ENCODE results near the gene BIRC2.

The BIRC2 gene

DNA sequence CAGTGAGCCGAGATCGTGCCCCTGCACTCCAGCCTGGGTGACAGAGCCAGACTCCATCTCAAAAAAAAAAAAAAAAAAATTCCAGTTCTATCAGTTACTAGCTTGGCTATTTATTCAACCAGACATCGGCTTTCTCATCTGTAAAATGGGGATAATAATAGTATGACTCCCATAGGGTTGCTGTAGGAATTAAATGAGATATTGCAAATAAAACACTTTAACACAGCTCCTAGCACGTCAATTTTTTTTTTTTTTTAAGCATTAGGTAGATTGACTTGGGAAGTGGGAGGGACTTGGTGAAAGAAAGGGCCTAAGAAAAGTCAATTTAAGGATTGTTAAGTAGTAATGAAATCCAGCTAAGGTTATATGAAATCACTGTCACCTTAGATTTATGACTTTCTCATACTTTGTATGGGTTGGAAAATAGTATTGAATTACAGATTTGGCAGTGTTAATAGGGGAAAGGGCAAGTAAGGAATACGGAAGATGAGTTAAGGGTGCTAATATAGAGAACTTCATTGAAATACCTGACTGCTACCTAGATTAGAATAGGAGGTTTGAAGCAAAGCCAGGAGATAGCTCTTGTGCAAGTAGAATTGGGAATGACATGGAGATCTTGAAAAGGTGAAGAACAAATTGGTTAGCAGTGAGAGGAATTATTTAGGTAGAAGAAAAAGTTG, 28.8 kb downstream of the BIRC2 start:
- no peak for DNase-seq (ENCODE audit: low read depth in 2 of 2)

DNA sequence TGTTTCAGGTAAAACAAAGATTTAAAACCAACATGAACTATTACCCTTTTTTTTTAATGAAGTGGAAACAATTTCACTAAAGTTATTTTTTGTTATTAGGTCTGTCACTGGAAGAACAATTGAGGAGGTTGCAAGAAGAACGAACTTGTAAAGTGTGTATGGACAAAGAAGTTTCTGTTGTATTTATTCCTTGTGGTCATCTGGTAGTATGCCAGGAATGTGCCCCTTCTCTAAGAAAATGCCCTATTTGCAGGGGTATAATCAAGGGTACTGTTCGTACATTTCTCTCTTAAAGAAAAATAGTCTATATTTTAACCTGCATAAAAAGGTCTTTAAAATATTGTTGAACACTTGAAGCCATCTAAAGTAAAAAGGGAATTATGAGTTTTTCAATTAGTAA, 30.9 kb downstream of the BIRC2 start:
- DNase-seq (ENCODE audit: low read depth in 2 of 2): no peak

GRCh38 chr11:102378818-102379217, 31.8 kb downstream of the BIRC2 start:
- no peak for DNase-seq (ENCODE audit: low read depth in 2 of 2)

- no peak for DNase-seq (ENCODE audit: low read depth in 2 of 2)
These were observed 35.4 kb downstream of the BIRC2 start for GRCh38 chr11:102382384-102382783.

DNA sequence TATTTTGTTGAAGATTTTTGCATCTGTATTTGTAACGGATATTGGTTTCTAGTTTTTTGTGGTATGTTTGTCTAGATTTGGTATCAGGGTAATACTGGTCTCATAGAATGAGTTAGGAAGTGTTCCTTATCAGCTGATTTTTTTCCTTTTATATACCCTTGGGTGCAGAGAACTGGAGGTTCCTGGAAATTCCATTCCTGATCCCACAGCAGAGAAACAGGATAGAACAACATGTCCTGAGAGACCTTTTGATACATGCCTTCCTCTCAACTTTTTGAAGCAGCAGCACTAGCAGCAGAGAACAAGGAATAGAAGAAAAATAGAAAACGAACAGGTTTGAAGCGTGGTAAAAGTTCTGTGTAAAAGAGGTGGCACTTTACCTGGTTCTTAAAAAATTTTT, 36.8 kb downstream of the BIRC2 start:
- DNase-seq (ENCODE audit: low read depth in 2 of 2): no peak

- DNase-seq (ENCODE audit: low read depth in 2 of 2): no peak
These were observed 37.5 kb downstream of the BIRC2 start for GRCh38 chr11:102384419-102385079.

DNA sequence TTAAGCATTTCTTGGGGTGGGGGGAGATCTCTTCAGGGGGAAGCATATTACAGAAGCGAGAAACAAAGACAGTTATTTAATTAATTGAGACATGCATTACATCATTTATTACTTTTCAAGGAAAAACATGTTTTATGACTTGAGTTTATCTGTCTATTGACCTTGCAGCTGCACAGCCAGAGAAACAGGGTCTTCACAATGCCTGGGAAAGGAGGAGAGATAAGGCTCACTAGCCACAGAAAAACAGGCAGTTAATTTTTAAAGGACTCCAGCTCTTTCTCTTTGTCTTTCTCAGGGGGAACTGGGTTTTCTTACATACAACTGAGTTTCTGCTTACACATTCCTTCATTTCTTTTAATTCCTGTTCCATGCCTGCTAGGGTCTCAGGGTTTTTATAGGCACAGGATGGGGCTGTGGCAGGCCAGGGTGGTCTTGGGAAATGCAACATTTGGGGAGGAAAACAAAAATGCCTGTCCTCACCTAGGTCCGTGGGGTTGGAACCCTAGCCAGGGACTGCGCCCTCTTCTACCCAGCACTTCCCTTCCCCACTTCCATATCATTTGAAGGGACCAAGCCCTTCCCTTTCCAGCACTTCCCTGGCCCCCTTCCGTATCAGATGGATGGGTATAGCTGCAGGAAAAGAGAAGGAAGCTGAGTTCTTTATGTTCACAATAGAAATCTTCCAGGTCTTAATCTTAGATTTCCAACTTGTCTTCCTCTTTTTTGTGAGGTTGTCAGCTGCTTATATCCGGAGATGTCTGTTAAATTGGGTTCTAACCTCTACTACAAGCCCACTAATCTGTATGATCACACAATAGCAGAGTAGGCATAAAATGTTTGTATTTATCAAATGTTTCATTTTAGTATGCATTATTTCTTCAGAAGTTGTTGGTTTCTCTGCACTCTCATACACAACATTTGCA, 38.3 kb downstream of the BIRC2 start:
- no peak for DNase-seq (ENCODE audit: low read depth in 2 of 2)

DNA sequence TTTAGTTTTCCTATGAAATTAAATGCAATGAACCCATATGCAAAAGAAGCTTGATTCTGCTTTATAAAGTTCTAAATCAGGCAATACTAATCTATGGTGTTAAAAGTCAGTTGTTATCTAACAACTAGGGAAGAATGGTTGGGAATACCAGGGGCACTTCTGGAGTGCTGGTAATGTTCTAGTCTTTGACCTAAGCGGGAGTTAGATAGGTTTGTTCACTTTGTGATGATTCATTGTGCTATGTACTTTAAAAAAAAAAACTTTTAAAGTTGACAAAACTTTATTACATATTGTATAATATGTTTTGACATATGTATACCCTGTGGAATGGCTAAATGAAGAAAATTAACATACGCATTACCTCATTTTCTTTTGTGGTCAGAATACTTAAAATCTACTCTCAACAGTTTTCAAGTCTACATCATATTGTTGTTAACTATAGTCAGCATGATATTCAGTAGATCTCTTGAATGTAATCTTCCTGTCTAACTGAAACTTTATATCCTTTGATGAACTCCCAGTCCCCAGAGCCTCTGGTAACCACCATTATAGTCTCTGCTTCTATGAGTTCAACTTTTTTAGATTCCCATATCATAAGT, 39.2 kb downstream of the BIRC2 start:
- DNase-seq (ENCODE audit: low read depth in 2 of 2): no peak

DNA sequence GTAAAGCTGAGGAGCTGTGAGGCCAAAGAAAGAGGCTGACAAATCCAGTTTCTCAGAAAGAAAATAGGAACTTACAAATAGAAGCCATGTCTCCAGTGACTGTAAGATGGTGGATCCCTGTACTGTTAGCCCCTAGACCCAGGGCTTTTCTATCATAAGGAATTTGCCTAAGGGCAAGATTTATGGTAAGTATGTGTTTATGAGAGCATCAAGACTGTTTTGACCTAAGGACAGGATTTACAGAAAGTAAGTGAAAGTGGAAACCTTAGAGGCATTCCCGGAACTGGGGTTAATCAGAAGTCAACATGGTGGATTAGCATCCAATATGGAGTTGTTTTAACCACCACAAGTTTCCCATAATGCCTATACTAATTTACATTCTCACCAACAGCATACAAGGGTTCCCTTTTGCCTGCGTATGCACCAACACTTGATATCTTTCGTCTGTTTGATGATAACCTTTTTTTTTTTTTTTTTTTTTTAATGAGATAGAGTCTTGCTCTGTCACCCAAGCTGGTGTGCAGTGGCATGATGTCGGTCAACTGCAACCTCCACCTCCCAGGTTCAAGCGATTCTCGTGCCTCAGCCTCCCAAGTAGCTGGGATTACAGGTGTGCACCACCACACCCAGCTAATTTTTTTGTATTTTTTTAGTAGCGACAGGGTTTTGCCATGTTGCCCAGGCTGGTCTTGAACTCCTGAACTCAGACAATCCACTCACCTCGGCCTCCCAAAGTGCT, 40.2 kb downstream of the BIRC2 start:
- DNase-seq (ENCODE audit: low read depth in 2 of 2): no peak

DNA sequence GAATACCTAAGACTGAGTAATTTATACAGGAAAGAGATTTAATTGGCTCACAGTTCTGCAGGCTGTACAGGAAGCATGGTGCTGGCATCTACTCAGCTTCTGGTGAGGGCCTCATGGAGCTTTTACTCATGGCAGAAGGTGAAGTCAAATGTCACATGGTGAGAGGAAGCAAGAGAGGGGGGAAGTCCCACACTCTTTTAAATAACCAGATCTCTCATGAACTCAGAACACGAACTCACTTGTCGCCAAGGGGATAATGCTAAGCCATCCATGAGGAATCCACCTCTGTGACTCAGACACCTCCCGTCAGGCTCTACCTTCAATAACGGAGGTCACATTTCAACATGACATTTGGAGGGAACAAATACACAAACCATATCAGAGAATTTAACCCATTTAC, 42.2 kb downstream of the BIRC2 start:
- DNase-seq (ENCODE audit: low read depth in 2 of 2): no peak

GRCh38 chr11:102390667-102391465, 43.9 kb downstream of the BIRC2 start:
- peak; percentile 20 to 24 for DNase-seq (ENCODE audit: low read depth in 2 of 2)

DNA sequence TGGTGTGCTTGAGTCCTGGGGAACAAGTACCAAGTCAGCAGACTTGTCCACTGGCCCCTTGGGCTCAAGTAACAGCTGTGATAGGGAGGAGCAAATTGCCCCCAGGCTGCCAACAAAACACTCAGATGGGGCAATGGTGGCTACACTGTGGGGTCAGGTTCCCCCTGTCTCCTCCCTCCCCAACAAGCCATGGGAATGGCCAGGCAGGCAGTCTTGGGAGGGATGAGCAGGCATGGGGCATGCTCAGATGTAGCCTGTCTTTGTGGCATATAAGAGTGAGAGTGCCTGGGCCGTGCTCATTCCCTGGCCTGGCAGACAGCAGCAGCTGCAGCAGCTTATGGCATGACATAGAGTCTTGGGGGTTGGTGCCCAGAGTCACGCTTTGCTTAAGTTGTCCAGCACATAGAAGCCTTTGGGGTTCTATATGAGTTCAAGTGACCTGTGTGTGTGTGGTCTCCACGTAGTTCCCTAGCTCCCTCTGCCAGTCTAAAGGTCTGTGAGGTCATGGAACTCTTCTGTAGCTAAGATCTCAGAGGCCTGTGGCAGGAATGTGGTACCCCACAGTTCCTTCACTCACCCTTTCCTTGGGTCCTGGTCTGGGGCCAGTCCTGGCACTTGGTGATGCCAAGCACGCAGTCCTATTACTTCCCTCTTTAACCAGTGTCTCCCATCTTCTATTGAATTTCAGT, 44.7 kb downstream of the BIRC2 start:
- DNase-seq (ENCODE audit: low read depth in 2 of 2): no peak

- no peak for DNase-seq (ENCODE audit: low read depth in 2 of 2)
These were observed 46.3 kb downstream of the BIRC2 start for GRCh38 chr11:102393272-102393730.

- DNase-seq (ENCODE audit: low read depth in 2 of 2): no peak
These were observed 48.8 kb downstream of the BIRC2 start for GRCh38 chr11:102395720-102396393.

DNA sequence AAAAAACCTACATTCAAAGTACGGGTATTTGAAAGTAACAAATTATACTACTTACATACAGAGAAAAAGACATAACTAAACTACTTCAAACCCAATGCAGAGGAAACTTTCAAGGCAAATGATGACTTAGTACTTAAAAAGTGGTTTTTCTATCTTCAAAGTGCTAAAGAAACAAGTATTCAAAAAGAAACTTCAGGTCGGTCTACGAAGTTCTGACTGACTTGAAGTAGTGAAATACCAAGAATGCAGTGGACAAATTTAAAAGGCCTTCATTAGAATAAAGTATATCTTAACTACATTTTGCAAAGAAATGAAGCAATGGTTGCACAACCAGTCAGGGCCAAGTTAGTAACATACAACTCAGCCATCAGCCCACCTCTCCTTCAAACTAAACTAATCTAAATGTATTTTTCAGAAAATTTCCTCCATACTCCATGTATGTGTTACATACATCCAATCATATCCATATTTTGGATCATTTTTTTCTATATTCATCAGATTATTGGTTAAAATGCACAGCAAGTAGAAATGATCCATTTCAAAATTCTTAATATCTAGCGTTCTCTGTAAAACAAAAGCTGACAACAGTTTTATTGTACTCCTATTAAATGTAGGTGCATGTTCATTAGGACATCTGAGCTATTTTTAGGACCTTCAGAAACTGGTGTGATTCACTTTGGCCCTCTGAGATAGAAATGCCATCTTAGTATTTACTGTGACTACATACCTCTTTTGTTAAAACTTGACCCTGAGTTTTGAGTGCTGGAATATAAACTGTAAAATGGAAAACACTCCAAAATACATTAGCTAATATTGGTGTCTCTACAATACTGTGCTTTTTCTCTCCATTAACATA, 49.9 kb downstream of the BIRC2 start:
- no peak for DNase-seq (ENCODE audit: low read depth in 2 of 2)

- no peak for DNase-seq (ENCODE audit: low read depth in 2 of 2)
These were observed 51.3 kb downstream of the BIRC2 start for GRCh38 chr11:102398297-102398696.

DNA sequence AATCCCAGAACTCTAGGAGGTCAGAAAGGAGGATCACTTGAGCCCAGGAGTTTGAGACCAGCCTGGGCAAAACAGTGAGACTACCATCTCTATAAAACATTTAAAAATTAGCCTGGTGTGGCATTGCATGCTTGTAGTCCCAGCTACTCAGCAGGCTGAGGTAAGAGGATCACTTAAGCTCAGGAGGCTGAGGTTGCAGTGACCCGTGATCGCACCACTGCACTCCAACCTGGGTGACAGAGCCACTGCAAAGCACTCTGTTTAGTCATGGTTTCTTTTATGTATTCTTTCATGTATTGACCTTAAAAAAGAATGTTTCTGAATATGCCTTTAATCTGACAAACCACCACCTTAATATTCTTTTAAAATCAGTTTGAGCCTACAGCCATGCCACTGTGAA, 52.2 kb downstream of the BIRC2 start:
- DNase-seq (ENCODE audit: low read depth in 2 of 2): no peak

- DNase-seq (ENCODE audit: low read depth in 2 of 2): no peak
These were observed 53.6 kb downstream of the BIRC2 start for GRCh38 chr11:102400603-102401002.
